ENCODE measurements around the gene SPATA19. TPM values are rescaled to one million over a fixed set of nuclear protein-coding genes. Genes with fewer than 3 reads are reported as not detected.
A peak's percentile ranks its signal among the peaks of the same experiment; 100 is the strongest.

Gene SPATA19
- total and polyA plus RNA-seq, 4 donors: not detected

DNA sequence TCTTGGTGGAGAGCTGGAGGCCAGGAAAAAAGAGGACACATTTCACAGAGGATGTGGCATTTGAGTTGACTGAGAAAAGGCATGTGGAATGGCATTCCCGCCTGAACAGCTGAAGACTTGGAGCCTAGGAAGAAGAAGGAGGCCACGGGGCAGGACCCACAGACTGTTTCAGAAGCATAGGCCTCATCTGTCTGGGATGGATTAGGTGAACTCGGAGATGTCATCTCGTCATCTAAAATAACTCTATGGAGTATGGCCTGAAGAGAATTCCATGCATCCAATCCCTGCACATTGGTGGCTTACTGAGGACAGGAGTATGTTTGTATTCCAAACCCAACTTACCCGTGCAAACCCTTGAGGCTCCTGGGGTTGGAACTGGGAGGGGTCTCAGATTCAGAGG, 16.4 kb downstream of the SPATA19 start (continued):
- no peak for TF ChIP-seq RAD21 (IDR thresholded peaks at IDR 0.05)

DNA sequence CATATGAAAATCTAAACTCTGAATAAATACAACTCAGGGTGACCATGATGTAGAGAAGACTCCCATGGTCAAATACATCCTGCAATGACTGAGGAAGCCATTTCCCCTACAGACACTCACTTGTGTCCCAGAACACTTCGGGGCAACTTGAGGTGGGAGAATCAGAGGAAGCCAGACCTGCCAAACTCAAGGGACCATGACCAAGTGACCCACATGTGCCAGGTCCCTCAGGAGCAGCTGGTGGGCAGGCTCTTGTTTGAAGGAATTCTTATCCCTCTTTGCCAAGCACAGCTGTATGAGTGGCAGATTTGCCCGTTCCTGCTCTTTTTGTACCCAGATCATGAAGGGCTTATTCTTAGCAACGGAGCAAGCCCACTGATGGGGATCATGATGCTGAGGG, 17.8 kb downstream of the SPATA19 start:
- TF ChIP-seq, protein P1, sequence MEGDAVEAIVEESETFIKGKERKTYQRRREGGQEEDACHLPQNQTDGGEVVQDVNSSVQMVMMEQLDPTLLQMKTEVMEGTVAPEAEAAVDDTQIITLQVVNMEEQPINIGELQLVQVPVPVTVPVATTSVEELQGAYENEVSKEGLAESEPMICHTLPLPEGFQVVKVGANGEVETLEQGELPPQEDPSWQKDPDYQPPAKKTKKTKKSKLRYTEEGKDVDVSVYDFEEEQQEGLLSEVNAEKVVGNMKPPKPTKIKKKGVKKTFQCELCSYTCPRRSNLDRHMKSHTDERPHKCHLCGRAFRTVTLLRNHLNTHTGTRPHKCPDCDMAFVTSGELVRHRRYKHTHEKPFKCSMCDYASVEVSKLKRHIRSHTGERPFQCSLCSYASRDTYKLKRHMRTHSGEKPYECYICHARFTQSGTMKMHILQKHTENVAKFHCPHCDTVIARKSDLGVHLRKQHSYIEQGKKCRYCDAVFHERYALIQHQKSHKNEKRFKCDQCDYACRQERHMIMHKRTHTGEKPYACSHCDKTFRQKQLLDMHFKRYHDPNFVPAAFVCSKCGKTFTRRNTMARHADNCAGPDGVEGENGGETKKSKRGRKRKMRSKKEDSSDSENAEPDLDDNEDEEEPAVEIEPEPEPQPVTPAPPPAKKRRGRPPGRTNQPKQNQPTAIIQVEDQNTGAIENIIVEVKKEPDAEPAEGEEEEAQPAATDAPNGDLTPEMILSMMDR (IDR thresholded peaks at IDR 0.05; ENCODE audit: low read depth, low read length, missing input control): no peak
- TF ChIP-seq NR2F2 (IDR thresholded peaks at IDR 0.05) (no peak), SP1 (IDR thresholded peaks at IDR 0.05) (no peak), YY1 (IDR thresholded peaks at IDR 0.05) (no peak), TAF1 (conservative IDR thresholded peaks at IDR 0.05) (no peak), HNF4A (conservative IDR thresholded peaks at IDR 0.05) (no peak)
- Histone ChIP-seq H3K27me3 (ENCODE audit: control insufficient read depth in 4 of 4, insufficient read depth in 4 of 4, low read length in 3 of 4) (no peaks in the 10 kb centered on the region), H3K4me1 (ENCODE audit: control insufficient read depth in 4 of 4, insufficient read depth in 4 of 4, low read length in 3 of 4) (no peaks in the 10 kb centered on the region), H3K4me3 (ENCODE audit: low read depth in 1 of 3, low read length in 3 of 3) (no peak overlapping the region), H3K9me3 (ENCODE audit: control insufficient read depth in 4 of 4, low read length in 3 of 4) (no peaks in the 10 kb centered on the region), H3K36me3 (ENCODE audit: control insufficient read depth in 4 of 4, insufficient read depth in 3 of 4, low read depth in 1 of 4, low read length in 3 of 4) (no peaks in the 10 kb centered on the region), H3K9ac (ENCODE audit: low read depth in 1 of 2, low read length in 2 of 2) (no peak overlapping the region), H3K27ac (ENCODE audit: low read depth in 1 of 2, low read length in 2 of 2) (no peak overlapping the region)
- peak; percentile 9 for DNase-seq (ENCODE audit: low spot score)
- WGBS: 69% methylated on average over 3 of the region's 3 CpGs

DNA sequence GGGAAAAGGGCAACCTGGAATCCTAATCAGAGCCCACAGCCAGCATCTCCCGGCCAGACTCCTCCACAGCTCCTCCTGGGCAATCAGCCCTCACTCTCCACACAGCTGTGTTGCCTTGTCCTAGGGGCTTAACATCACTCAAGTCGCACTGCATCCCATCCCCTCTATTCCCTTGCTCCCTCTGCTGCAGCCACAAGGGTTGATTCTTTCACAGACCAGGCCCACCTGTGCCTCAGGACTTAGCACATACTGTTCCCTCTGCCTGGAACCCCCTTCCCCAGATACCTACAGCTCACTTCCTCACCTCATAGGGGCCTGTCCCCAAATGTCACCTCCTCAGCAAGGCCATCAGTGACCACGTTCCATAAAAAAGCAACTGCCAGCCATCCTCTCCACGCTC, 18.4 kb downstream of the SPATA19 start:
- Histone ChIP-seq H3K9ac (ENCODE audit: low read depth in 1 of 2, low read length in 2 of 2) (no peak overlapping the region), H3K27me3 (ENCODE audit: control insufficient read depth in 4 of 4, insufficient read depth in 4 of 4, low read length in 3 of 4) (no peaks in the 10 kb centered on the region), H3K4me1 (ENCODE audit: control insufficient read depth in 4 of 4, insufficient read depth in 4 of 4, low read length in 3 of 4) (no peaks in the 10 kb centered on the region), H3K4me3 (ENCODE audit: low read depth in 1 of 3, low read length in 3 of 3) (no peak overlapping the region), H3K36me3 (ENCODE audit: control insufficient read depth in 4 of 4, insufficient read depth in 3 of 4, low read depth in 1 of 4, low read length in 3 of 4) (no peaks in the 10 kb centered on the region), H3K9me3 (ENCODE audit: control insufficient read depth in 4 of 4, low read length in 3 of 4) (no peaks in the 10 kb centered on the region), H3K27ac (ENCODE audit: low read depth in 1 of 2, low read length in 2 of 2) (no peak overlapping the region)
- 68% methylated on average over 4 of the region's 4 CpGs for WGBS
- TF ChIP-seq HNF4A (conservative IDR thresholded peaks at IDR 0.05) (no peak), FOXA1 (IDR thresholded peaks at IDR 0.05) (no peak), TAF1 (conservative IDR thresholded peaks at IDR 0.05) (no peak), SP1 (IDR thresholded peaks at IDR 0.05) (no peak), YY1 (IDR thresholded peaks at IDR 0.05) (no peak), FOXA2 (IDR thresholded peaks at IDR 0.05) (no peak), JUND (IDR thresholded peaks at IDR 0.05) (no peak), GABPA (IDR thresholded peaks at IDR 0.05 in 1 of 2, conservative IDR thresholded peaks at IDR 0.05 in 1 of 2) (no peak), HNF4G (IDR thresholded peaks at IDR 0.05) (no peak), NR2F2 (IDR thresholded peaks at IDR 0.05) (no peak), EGR1 (IDR thresholded peaks at IDR 0.05; ENCODE audit: low read depth in 2 of 2) (no peak), RXRA (IDR thresholded peaks at IDR 0.05) (no peak)
- TF ChIP-seq, protein P2, sequence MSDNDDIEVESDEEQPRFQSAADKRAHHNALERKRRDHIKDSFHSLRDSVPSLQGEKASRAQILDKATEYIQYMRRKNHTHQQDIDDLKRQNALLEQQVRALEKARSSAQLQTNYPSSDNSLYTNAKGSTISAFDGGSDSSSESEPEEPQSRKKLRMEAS (IDR thresholded peaks at IDR 0.05): no peak
- TF ChIP-seq, protein P1 (IDR thresholded peaks at IDR 0.05; ENCODE audit: low read depth, low read length, missing input control): no peak
- TF ChIP-seq, protein P3, sequence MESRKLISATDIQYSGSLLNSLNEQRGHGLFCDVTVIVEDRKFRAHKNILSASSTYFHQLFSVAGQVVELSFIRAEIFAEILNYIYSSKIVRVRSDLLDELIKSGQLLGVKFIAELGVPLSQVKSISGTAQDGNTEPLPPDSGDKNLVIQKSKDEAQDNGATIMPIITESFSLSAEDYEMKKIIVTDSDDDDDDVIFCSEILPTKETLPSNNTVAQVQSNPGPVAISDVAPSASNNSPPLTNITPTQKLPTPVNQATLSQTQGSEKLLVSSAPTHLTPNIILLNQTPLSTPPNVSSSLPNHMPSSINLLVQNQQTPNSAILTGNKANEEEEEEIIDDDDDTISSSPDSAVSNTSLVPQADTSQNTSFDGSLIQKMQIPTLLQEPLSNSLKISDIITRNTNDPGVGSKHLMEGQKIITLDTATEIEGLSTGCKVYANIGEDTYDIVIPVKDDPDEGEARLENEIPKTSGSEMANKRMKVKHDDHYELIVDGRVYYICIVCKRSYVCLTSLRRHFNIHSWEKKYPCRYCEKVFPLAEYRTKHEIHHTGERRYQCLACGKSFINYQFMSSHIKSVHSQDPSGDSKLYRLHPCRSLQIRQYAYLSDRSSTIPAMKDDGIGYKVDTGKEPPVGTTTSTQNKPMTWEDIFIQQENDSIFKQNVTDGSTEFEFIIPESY (IDR thresholded peaks at IDR 0.05): no peak
- peak; percentile 6 for DNase-seq (ENCODE audit: low spot score)

Data from liver (tissue), 9 donors.